ENCODE results near the gene UGT1A4. TPM values are rescaled to one million over a fixed set of nuclear protein-coding genes. Genes with fewer than 3 reads are reported as not detected.

The UGT1A4 gene
- total RNA-seq, 1 experiment from 2014 or later, result 0.12 TPM

- Histone ChIP-seq H3K27me3 (ENCODE audit: insufficient read depth, low read length) (no peaks in the 10 kb centered on the region), H3K9me3 (ENCODE audit: control insufficient read depth in 1 of 2, insufficient read depth in 1 of 2, low read depth in 1 of 2, low read length in 2 of 2) (no peaks in the 10 kb centered on the region), H4K20me1 (ENCODE audit: insufficient read depth) (no peaks in the 10 kb centered on the region), H3K4me3 (replicated peaks in 1 of 2; ENCODE audit: low read depth in 1 of 2, low read length in 2 of 2) (no peak overlapping the region), H3K27ac (ENCODE audit: low read depth, low read length) (no peak overlapping the region), H2AFZ (ENCODE audit: low read depth, low read length, poor library complexity, severe bottlenecking) (no peak overlapping the region), H3K4me1 (ENCODE audit: control insufficient read depth in 1 of 2, insufficient read depth in 2 of 2, low read length in 2 of 2) (no peaks in the 10 kb centered on the region), H3K79me2 (ENCODE audit: insufficient read depth, low read length) (no peaks in the 10 kb centered on the region), H3K36me3 (ENCODE audit: control insufficient read depth in 1 of 2, insufficient read depth in 2 of 2, low read length in 2 of 2) (no peaks in the 10 kb centered on the region), H3K4me2 (ENCODE audit: low read length) (no peak overlapping the region), H3K9me2 (ENCODE audit: insufficient read depth) (no peaks in the 10 kb centered on the region), H3K9ac (ENCODE audit: low read length) (no peak overlapping the region)
- ChIA-PET CTCF (no interaction called here), RAD21 (ENCODE audit: low non-redundant PET in 1 of 2, low total read pairs in 2 of 2, uncharacterized antibody in 2 of 2, unreplicated experiment in 2 of 2) (no interaction called here), POLR2A (no interaction called here)
- ATAC-seq (no peak), DNase-seq (ENCODE audit: low read depth, low spot score) (no peak)
- no TSS peak for BruUV-seq (replicated peaks)
- intact Hi-C loops (cut with micrococcal nuclease), result no loop called here
- TF ChIP-seq CBX3 (IDR thresholded peaks at IDR 0.05; ENCODE audit: low read depth) (no peak), POLR2AphosphoS5 (IDR thresholded peaks at IDR 0.05; ENCODE audit: low read depth, low read length) (no peak), EZH2phosphoT487 (IDR thresholded peaks at IDR 0.05; ENCODE audit: borderline replicate concordance) (no peak), EGR1 (IDR thresholded peaks at IDR 0.05; ENCODE audit: low read depth) (no peak), ZNF274 (IDR thresholded peaks at IDR 0.05; ENCODE audit: low read depth, low read length) (no peak), YY1 (IDR thresholded peaks at IDR 0.05; ENCODE audit: extremely low read depth, insufficient replicate concordance, low read depth, low read length) (no peak), MAX (IDR thresholded peaks at IDR 0.05) (no peak), EZH2 (IDR thresholded peaks at IDR 0.05) (no peak), JUND (IDR thresholded peaks at IDR 0.05) (no peak), ATF3 (IDR thresholded peaks at IDR 0.05) (no peak), TCF7L2 (IDR thresholded peaks at IDR 0.05; ENCODE audit: borderline replicate concordance, extremely low read depth, insufficient read depth, insufficient read length) (no peak), ZFX (IDR thresholded peaks at IDR 0.05) (no peak), REST (IDR thresholded peaks at IDR 0.05; ENCODE audit: low read depth) (no peak), SIN3A (IDR thresholded peaks at IDR 0.05; ENCODE audit: low read depth) (no peak), RAD21 (IDR thresholded peaks at IDR 0.05; ENCODE audit: low read depth) (no peak), SP1 (IDR thresholded peaks at IDR 0.05; ENCODE audit: low read depth) (no peak)
Observed at GRCh38 chr2:233707940-233708644, 10.4 kb upstream of the UGT1A4 start.

Measured in HCT116 (cell line).